H1 (cell line): Measurements from ENCODE around the gene LY6G6F. TPM values are rescaled to one million over a fixed set of nuclear protein-coding genes. Genes with fewer than 3 reads are reported as not detected.

Experiments
- CTCF ChIA-PET: fragments of 300-600 bp; sonication (Branson Sonifier 250); formaldehyde crosslinking; loops from one replicate; lab custom pipeline; 2021; ENCODE audit not compliant: partially characterized antibody; lab: Charles Lee
- POLR2A ChIA-PET: fragments of 300-600 bp; sonication (Branson Sonifier 250); formaldehyde crosslinking; loops from one replicate; lab custom pipeline; 2021; ENCODE audit warnings: inconsistent platforms; ENCODE audit not compliant: partially characterized antibody; lab: Charles Lee
- DNase-seq, 2 experiments: peaks; one replicate each; pipeline versions ENCODE4 v3.0.0 to v3.0.0-alpha.2; 2010 to 2022; ENCODE audit warnings: low spot score in 2 of 2, low read depth in 1 of 2, mixed read lengths in 1 of 2
- FAIRE-seq: peaks from 2 replicates; lab custom pipeline; 2011; peaks lifted over from hg19 to GRCh38; lab: Jason Lieb, UNC
- H2AFZ ChIP-seq: 2 replicates; pipeline ENCODE4 v1.8.1; 2012; ENCODE audit warnings: low read length, inconsistent platforms
- H2AK5ac ChIP-seq: 2 replicates; pipeline ENCODE4 v1.6.1; 2013; ENCODE audit warnings: low read depth, low read length
- H2BK120ac ChIP-seq: replicated peaks from 2 replicates; pipeline ENCODE3; 2013; ENCODE audit warnings: low read depth, low read length, inconsistent platforms
- H2BK12ac ChIP-seq: 2 replicates; pipeline ENCODE4 v1.6.1; 2013; ENCODE audit warnings: low read depth, low read length
- H2BK15ac ChIP-seq: 2 replicates; pipeline ENCODE4 v1.6.1; 2013; ENCODE audit warnings: low read length
- H2BK20ac ChIP-seq: 2 replicates; pipeline ENCODE4 v1.6.1; 2013; ENCODE audit warnings: low read length
- H2BK5ac ChIP-seq: 2 replicates; pipeline ENCODE4 v1.6.1; 2013; ENCODE audit warnings: low read depth, low read length
- H3K14ac ChIP-seq: 2 replicates; pipeline ENCODE4 v1.6.1; 2013; ENCODE audit warnings: inconsistent platforms; ENCODE audit not compliant: insufficient read length
- H3K18ac ChIP-seq: 2 replicates; pipeline ENCODE4 v1.6.1; 2013; ENCODE audit warnings: low read length; ENCODE audit errors: extremely low read depth
- H3K23ac ChIP-seq: 2 replicates; pipeline ENCODE4 v1.6.1; 2013; ENCODE audit warnings: inconsistent platforms; ENCODE audit not compliant: insufficient read length
- H3K23me2 ChIP-seq: 2 replicates; pipeline ENCODE4 v1.6.1; 2013; ENCODE audit warnings: low read depth, low read length
- H3K27ac ChIP-seq: 2 replicates; pipeline ENCODE4 v1.6.1; 2011; ENCODE audit warnings: low read depth, low read length, inconsistent platforms
- H3K27me3 ChIP-seq, 4 experiments: replicated peaks in 1 of 4; 1 replicate in 1 of 4; 2 replicates in 3 of 4; pipeline versions ENCODE4 v1.6.1 to v1.8.1; 2011 to 2013; ENCODE audit warnings: low read length in 3 of 4, mild to moderate bottlenecking in 3 of 4, inconsistent platforms in 2 of 4, mixed read lengths in 2 of 4, moderate library complexity in 1 of 4; ENCODE audit not compliant: control insufficient read depth in 3 of 4, insufficient read depth in 3 of 4; ENCODE audit errors: extremely low read depth in 1 of 4
- H3K36me3 ChIP-seq, 4 experiments: 2 replicates each; pipeline versions ENCODE4 v1.6.1 to v1.8.1; 2011 to 2013; ENCODE audit warnings: mild to moderate bottlenecking in 4 of 4, low read length in 3 of 4, moderate library complexity in 2 of 4, control low read depth in 1 of 4, inconsistent platforms in 1 of 4; ENCODE audit not compliant: insufficient read depth in 4 of 4, control insufficient read depth in 2 of 4
- H3K4ac ChIP-seq: replicated peaks from 2 replicates; pipeline ENCODE3; 2013; ENCODE audit warnings: low read length, low read depth, mixed read lengths, inconsistent platforms; ENCODE audit not compliant: insufficient read length
- H3K4me1 ChIP-seq, 4 experiments: replicated peaks in 1 of 4; 1 replicate in 1 of 4; 2 replicates in 3 of 4; pipeline versions ENCODE4 v1.6.1 to v1.8.1; 2011 to 2013; ENCODE audit warnings: low read length in 3 of 4, inconsistent platforms in 2 of 4, mixed read lengths in 1 of 4; ENCODE audit not compliant: insufficient read depth in 4 of 4, control insufficient read depth in 3 of 4
- H3K4me2 ChIP-seq, 2 experiments: 2 replicates each; pipeline versions ENCODE4 v1.6.1 to v1.8.1; 2011 to 2013; ENCODE audit warnings: low read depth in 2 of 2, low read length in 2 of 2, control low read depth in 1 of 2, inconsistent platforms in 1 of 2, mild to moderate bottlenecking in 1 of 2; ENCODE audit not compliant: insufficient read depth in 1 of 2
- H3K4me3 ChIP-seq, 4 experiments: fragments of 200-600, 300-600 bp in 1 of 4; sonication (generic), shearing (Covaris generic), sonication (Bioruptor Twin) in 1 of 4; 2 replicates each; pipeline versions ENCODE4 v1.5.1 to v1.8.1; 2011 to 2016; ENCODE audit warnings: low read length in 4 of 4, low read depth in 3 of 4, control low read depth in 2 of 4, inconsistent platforms in 2 of 4, mild to moderate bottlenecking in 2 of 4, mixed read lengths in 1 of 4, moderate library complexity in 1 of 4; ENCODE audit not compliant: insufficient read depth in 2 of 4; ENCODE audit errors: extremely low read depth in 1 of 4
- H3K56ac ChIP-seq: replicated peaks from 2 replicates; pipeline ENCODE3; 2013; ENCODE audit warnings: low read depth, mild to moderate bottlenecking, mixed read lengths, low read length, inconsistent platforms; ENCODE audit not compliant: insufficient read length
- H3K79me1 ChIP-seq: 2 replicates; pipeline ENCODE4 v1.6.1; 2013; ENCODE audit warnings: low read depth, low read length, control low read depth
- H3K79me2 ChIP-seq, 2 experiments: 2 replicates each; pipeline versions ENCODE4 v1.6.1 to v1.8.1; 2012 to 2013; ENCODE audit warnings: low read length in 2 of 2, mild to moderate bottlenecking in 2 of 2, inconsistent platforms in 1 of 2; ENCODE audit not compliant: insufficient read depth in 2 of 2, control insufficient read depth in 1 of 2
- H3K9ac ChIP-seq, 4 experiments: replicated peaks in 1 of 4; 1 replicate in 1 of 4; 2 replicates in 3 of 4; pipeline versions ENCODE4 v1.6.1 to v1.8.1; 2011 to 2013; ENCODE audit warnings: low read depth in 3 of 4, low read length in 3 of 4, control low read depth in 2 of 4, mild to moderate bottlenecking in 2 of 4, moderate library complexity in 2 of 4, inconsistent platforms in 1 of 4; ENCODE audit errors: extremely low read depth in 1 of 4
- H3K9me3 ChIP-seq, 2 experiments: 2 replicates each; pipeline versions ENCODE4 v1.6.1 to v1.8.1; 2012 to 2013; ENCODE audit warnings: mild to moderate bottlenecking in 2 of 2, moderate library complexity in 2 of 2, control low read depth in 1 of 2, inconsistent platforms in 1 of 2, low read depth in 1 of 2, low read length in 1 of 2, mixed read lengths in 1 of 2; ENCODE audit not compliant: insufficient read depth in 2 of 2
- H4K20me1 ChIP-seq, 2 experiments: replicated peaks in 1 of 2; 2 replicates each; pipeline versions ENCODE3 to v1.8.1; 2011 to 2013; ENCODE audit warnings: inconsistent platforms in 2 of 2, low read length in 2 of 2, mild to moderate bottlenecking in 1 of 2; ENCODE audit not compliant: insufficient read depth in 2 of 2, control insufficient read depth in 1 of 2
- H4K5ac ChIP-seq: 2 replicates; pipeline ENCODE4 v1.6.1; 2013; ENCODE audit warnings: low read length, low read depth, mixed read lengths, inconsistent platforms; ENCODE audit not compliant: insufficient read length
- H4K8ac ChIP-seq: 2 replicates; pipeline ENCODE4 v1.8.0; 2013; ENCODE audit warnings: mild to moderate bottlenecking, moderate library complexity, low read length, inconsistent platforms; ENCODE audit not compliant: insufficient read depth; ENCODE audit errors: extremely low read depth
- H4K91ac ChIP-seq: replicated peaks from 2 replicates; pipeline ENCODE3; 2013; ENCODE audit warnings: low read length, mixed read lengths, inconsistent platforms; ENCODE audit not compliant: insufficient read length
- TBP ChIP-seq: IDR thresholded peaks from 2 replicates; pipeline ENCODE4 v1.6.1; 2011; ENCODE audit warnings: low read depth, low read length, improper control_type of control experiment
- WGBS, 2 experiments: shearing (Covaris generic) in 1 of 2; methylation state at CpG; one replicate each; pipeline versions ENCODE4 v1.1.6 to v1.1.7; 2013 to 2015; ENCODE audit warnings: low lambda C conversion rate in 2 of 2, mixed read lengths in 2 of 2, inconsistent platforms in 1 of 2, low coverage in 1 of 2, missing lambda C conversion rate in 1 of 2; ENCODE audit not compliant: insufficient replicate concordance in 2 of 2, insufficient coverage in 1 of 2, insufficient read length in 1 of 2; ENCODE audit errors: extremely low coverage in 1 of 2, missing lambda C conversion rate in 1 of 2; 5-methylcytosine and 5-hydroxymethylcytosine counted together
- polyA plus RNA-seq, 7 experiments: library from polyadenylated mRNA; depleted of rRNA in 3 of 7; stranded (reverse) in 5 of 7; unstranded in 2 of 7; fragments of >200 nt in 5 of 7; fragments of 200-250 nt in 2 of 7; gene quantifications; 1 replicate in 5 of 7; 2 replicates in 1 of 7; 4 replicates in 1 of 7; pipeline versions ENCODE4 v1.2.1 to v1.2.3, GENCODE V29; 2011 to 2013; ENCODE audit warnings: missing spikeins in 2 of 7, mixed read lengths in 2 of 7
- total RNA-seq: library from RNA; stranded (reverse); fragmentation: NEBNext Ultra II Directional; extraction: Animal tissue kit (Norgen Biotek cat#: 25700); gene quantifications from 2 replicates; pipeline ENCODE4 v1.2.1, GENCODE V29; 2021

LY6G6F gene
- total and polyA plus RNA-seq, 2 of the 8 experiments (the other 6 are each of a cell fraction or from before 2014, with no cell fraction given), result not detected

GRCh38 chr6:31723245-31723979 lies 16.7 kb downstream of the LY6G6F start, which contains the start of gene MPIG6B:
Gene MPIG6B, plus strand, starts transcription at chr6:31723373. Its CDS starts 11 bp downstream, at chr6:31723384.
- ChIA-PET POLR2A (interaction anchor here (0.9 to 7.2 kb wide), 15 partner anchors 9 to 139 kb away, joined by 3 to 73 read pairs (median 4); partner anchors contain the start of genes ABHD16A, CLIC1, GPANK1 and LY6G6D), CTCF (interaction anchor here (0.5 to 8.9 kb wide), 14 partner anchors 9 to 1049 kb away, joined by 3 to 89 read pairs (median 4); partner anchors contain the start of genes LSM2 and LY6G6D)
- Histone ChIP-seq H2BK120ac (no peak within 1 kb of the TSS), H2AK5ac (no peak within 1 kb of the TSS), H2AFZ (no peak within 1 kb of the TSS), H3K9ac (no peak within 1 kb of the TSS; a peak in 1 of 7 replicates), H3K56ac (no peak within 1 kb of the TSS), H3K4me1 (peaks cover 1 to 10% (median 6%) of the 10 kb centered on the region in 4 experiments; a peak in 6 of 7 replicates), H4K5ac (no peak within 1 kb of the TSS), H2BK5ac (no peak within 1 kb of the TSS), H3K18ac (no peak within 1 kb of the TSS; the same call in 1 of the 2 replicates), H4K91ac (no peak within 1 kb of the TSS), H3K4me3 (no peak within 1 kb of the TSS), H3K23me2 (no peaks in the 10 kb centered on the region), H3K23ac (no peak within 1 kb of the TSS), H4K20me1 (no peaks in the 10 kb centered on the region), H3K4me2 (no peak within 1 kb of the TSS), H4K8ac (peak within 1 kb of the TSS; percentile 53), H2BK12ac (no peak within 1 kb of the TSS), H3K79me1 (0 out of 2 replicates have a peak, but pooled peaks cover 3% of the 10 kb centered on the region), H3K36me3 (peaks cover 0 to 11% (median 10%) of the 10 kb centered on the region in 4 experiments; a peak in 5 of 8 replicates), H3K4ac (no peak within 1 kb of the TSS), H3K27ac (no peak within 1 kb of the TSS), H3K79me2 (no peaks in the 10 kb centered on the region), H3K9me3 (no peaks in the 10 kb centered on the region), H2BK15ac (0 out of 2 replicates have a peak within 1 kb of the TSS, but pooled peaks have one; percentile 61), H3K14ac (no peak within 1 kb of the TSS), H3K27me3 (no peaks in the 10 kb centered on the region), H2BK20ac (no peak within 1 kb of the TSS)
- FAIRE-seq, result no peak
- no peak for DNase-seq
- TF ChIP-seq TBP, result no peak
- WGBS, 2 experiments, result 91% methylated on average over 33 of the region's 46 CpGs; no CpG with 5 or more reads in 1 of the 2 experiments
